GM19240 (cell line): Measurements from ENCODE around the gene SIX5.

ENCODE experiments used
- DNase-seq: peaks from one replicate; pipeline ENCODE4 v3.0.0; 2011; ENCODE audit warnings: low spot score; ENCODE audit not compliant: insufficient read length

Gene SIX5

GRCh38 chr19:45777395-45777961, 8.4 kb upstream of the SIX5 start:
- DNase-seq, result no peak

- DNase-seq, result no peak
These were observed 5.7 kb upstream of the SIX5 start for GRCh38 chr19:45774765-45775164.

DNA sequence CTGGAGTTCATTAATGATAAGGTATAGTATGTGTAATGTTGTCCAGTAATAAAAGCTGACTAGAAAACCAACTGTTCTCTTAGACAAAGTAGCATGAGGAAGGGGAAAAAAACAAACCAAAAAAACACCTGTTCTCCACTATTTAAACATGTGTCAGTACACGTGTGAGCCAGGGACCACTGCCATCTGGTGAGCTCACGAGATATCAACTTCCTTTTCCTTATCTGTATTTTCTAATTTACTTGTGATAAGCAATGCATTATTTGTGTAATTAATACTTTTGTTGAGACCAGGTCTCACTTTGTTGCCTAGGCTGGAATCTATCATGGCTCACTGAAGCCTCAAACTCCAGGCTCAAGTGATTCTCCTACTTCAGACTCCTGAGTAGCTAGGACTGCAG, 4.3 kb upstream of the SIX5 start:
- DNase-seq, result no peak

DNA sequence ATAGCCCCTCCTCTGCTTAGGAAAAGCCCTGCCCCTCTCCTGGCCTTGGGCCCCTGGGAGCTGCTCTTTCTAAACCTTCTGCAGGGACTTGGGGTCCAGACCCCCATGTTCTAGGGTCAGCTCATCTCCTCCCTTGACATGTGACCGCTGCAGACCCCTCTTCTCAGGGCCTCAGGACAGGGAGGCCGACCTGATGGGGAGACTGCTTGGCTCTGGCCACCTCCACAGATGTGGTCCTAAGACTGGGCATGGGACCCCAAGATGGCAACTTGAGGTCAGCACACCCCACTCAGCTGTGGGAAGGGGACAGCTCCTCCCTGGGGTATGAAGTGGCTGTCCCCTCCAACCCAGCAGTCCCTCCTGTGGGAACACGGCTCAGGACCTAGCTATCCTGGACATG, 3.9 kb upstream of the SIX5 start:
- no peak for DNase-seq

- DNase-seq, result no peak
These were observed 3.2 kb upstream of the SIX5 start for GRCh38 chr19:45772130-45772840.

GRCh38 chr19:45771311-45771933, 2.4 kb upstream of the SIX5 start:
- DNase-seq, result no peak

DNA sequence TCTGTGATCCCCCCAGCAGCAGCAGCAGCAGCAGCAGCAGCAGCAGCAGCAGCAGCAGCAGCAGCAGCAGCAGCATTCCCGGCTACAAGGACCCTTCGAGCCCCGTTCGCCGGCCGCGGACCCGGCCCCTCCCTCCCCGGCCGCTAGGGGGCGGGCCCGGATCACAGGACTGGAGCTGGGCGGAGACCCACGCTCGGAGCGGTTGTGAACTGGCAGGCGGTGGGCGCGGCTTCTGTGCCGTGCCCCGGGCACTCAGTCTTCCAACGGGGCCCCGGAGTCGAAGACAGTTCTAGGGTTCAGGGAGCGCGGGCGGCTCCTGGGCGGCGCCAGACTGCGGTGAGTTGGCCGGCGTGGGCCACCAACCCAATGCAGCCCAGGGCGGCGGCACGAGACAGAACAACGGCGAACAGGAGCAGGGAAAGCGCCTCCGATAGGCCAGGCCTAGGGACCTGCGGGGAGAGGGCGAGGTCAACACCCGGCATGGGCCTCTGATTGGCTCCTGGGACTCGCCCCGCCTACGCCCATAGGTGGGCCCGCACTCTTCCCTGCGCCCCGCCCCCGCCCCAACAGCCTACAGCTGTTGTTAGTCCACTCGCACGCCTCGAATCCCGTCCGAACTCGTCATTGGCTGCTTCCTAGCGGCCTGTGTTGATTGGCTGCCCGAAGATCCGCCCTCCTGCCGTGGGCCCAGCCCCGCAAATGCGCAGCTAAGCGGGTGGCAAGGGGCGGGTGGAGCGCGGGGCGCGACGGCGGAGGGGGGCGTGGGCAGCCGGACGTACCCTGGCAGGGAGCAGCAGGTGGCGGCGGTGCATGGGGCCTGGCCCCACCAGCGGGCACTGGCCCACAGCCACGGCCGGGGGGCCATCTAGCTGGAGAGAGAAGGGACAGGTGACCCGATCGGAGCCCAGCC, 1.4 kb upstream of the SIX5 start:
- DNase-seq, result peak; percentile 84

- DNase-seq, result no peak
These were observed 754 bp upstream of the SIX5 start for GRCh38 chr19:45769821-45770191.

GRCh38 chr19:45768655-45768983, 433 bp downstream of the SIX5 start:
- no peak for DNase-seq

GRCh38 chr19:45767881-45768654, 984 bp downstream of the SIX5 start:
- DNase-seq, result no peak

DNA sequence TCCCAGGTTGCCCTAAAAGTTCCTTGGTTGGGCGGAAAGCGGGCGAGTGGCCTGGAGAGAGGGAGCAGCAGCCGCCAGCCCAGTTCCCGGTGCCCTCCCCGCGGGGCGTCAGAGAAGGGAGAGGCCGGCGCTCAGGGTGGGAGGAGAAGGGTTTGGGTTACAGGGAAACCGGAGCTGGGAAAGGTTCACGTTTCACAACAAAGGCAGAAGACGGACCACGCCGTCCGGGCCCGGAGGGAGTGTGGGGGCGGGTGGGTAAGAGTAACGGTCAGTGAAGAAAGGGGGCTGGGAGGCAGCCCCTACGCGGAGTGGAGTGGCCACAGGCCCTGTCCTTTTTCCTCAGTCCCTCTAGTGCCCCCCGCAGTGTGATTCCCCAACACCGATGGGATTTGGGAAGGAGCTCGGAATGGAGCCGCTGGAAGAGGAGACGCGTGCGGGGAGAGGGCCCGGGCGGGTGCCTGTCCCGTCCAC, 1.6 kb downstream of the SIX5 start:
- DNase-seq, result no peak

DNA sequence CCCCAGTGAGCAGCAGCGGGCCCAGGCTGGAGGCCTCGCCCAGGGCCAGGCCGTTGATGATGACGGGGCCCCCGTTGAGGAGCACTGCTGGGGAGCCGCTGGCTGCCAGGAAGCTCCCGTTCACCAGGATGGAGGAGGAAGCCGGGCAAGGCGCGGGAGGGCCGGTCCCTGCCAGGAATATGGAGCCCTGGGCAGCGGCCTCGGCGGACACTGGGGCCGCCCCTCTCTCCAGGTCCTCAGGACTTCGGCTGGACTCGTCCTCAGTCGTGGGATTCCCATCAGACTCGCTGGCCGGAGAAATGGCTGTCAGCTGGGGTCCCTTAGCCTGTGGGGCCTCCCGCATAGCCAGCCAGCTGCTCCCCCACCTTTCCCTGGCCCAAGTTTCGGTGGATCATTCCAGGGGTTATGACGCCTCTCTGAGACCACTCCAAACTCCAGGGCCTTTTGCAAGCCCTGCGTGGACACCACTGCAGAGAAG, 2.1 kb downstream of the SIX5 start:
- no peak for DNase-seq

- no peak for DNase-seq
These were observed 2.7 kb downstream of the SIX5 start for GRCh38 chr19:45766296-45766868.

GRCh38 chr19:45765702-45766295, 3.3 kb downstream of the SIX5 start:
- no peak for DNase-seq

GRCh38 chr19:45764945-45765701, 3.9 kb downstream of the SIX5 start:
- DNase-seq, result no peak

- DNase-seq, result no peak
These were observed 4.6 kb downstream of the SIX5 start for GRCh38 chr19:45764475-45764874.

- no peak for DNase-seq
These were observed 5.3 kb downstream of the SIX5 start for GRCh38 chr19:45763691-45764294.

DNA sequence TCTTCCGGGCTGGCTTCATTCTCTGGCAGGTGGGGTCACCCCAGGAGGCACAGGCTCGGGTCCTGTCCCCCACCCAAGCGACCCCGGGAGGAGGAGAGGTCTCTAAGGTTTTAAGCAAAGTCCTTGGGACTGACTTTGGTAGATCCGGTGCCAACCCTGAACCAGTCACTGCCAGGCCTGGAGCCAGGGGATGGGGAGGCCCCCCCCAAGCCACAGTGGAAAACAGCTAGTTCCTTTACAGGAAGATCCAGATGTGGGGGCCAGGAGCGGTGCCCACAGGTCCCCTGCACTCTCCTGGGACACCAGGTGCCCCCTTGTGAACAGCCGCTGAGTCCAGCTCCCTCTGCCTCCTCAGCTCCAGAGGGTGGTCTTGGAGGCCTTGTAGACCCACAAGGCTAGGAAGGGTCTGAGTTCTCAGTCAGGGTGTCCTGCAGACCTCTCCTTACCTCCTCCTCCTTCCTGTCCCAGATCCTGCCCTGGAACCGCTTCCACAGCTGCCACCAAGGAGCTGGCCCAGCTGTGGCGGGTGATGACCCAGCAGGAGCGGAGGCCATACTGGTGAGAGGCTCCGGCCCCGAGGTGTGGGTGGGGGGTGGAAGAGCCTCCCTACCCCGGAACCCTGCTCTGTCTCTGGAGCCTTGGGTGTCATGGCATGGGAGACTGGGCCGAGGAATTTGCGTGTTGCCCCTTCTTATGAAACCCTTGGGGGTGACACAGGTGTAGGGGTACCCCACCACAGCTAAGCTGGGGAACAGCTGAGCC, 6.0 kb downstream of the SIX5 start:
- no peak for DNase-seq
